ENCODE results near the gene PTPRM.

Gene PTPRM

DNA sequence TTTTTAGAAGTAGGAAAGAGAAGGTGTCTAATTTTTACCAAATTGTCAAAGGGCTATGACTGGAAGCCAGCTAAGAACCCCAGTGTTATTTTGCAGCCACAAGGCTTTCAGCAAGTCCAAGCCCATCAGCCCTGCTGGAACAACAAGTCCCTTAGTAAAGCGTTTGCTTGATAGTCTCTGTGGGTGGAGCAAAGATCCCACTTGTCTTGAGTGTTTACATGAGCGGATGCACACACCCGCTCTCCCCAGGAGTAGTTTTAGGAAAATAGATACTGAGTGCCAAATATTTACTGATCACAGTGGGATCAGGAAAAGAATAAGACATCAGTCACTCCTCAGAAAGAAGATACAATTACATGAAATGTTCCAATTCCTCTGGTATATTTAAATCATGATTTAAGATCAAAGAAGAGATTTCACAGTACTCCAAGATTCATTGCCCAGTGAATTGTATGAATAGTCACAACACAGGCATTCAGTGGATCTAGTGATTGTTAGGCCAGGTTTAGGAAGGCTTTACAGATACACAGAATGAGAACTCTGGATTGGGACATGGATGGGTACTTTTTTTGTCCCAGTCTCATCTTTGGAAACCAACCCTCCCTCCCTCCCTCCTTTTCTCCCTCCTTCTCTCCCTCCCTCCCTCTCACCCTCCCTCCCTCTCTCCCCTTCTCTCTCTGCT, 514.9 kb downstream of the PTPRM start:
- DNase-seq (ENCODE audit: low read depth): peak; percentile 29
- H3K4me3 ChIP-seq (ENCODE audit: low read depth, low read length): no peak overlapping the region
- TF ChIP-seq, protein P1, sequence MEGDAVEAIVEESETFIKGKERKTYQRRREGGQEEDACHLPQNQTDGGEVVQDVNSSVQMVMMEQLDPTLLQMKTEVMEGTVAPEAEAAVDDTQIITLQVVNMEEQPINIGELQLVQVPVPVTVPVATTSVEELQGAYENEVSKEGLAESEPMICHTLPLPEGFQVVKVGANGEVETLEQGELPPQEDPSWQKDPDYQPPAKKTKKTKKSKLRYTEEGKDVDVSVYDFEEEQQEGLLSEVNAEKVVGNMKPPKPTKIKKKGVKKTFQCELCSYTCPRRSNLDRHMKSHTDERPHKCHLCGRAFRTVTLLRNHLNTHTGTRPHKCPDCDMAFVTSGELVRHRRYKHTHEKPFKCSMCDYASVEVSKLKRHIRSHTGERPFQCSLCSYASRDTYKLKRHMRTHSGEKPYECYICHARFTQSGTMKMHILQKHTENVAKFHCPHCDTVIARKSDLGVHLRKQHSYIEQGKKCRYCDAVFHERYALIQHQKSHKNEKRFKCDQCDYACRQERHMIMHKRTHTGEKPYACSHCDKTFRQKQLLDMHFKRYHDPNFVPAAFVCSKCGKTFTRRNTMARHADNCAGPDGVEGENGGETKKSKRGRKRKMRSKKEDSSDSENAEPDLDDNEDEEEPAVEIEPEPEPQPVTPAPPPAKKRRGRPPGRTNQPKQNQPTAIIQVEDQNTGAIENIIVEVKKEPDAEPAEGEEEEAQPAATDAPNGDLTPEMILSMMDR (conservative IDR thresholded peaks at IDR 0.05; ENCODE audit: low read depth, low read length): no peak

DNA sequence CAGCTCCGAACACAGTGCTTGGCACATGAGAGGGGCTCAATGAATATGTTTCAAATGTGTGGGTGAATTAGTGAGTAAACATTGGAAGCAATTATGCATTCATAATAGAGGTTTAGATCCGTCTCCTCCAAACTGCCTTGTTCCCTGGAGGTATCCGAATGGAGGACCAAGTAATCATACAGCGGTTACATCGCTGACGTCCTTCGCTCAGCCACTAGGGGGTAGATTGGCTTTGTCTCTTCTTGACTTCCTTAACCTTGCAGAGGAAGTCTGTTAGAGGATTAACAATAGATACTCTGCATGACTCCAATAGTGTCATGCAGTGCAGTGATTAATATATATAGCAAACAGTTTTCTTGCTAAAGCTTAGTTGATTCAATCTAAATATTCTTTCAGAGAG, 517.0 kb downstream of the PTPRM start:
- H3K4me3 ChIP-seq (ENCODE audit: low read depth, low read length): no peak overlapping the region
- DNase-seq (ENCODE audit: low read depth): peak; percentile 73
- TF ChIP-seq, protein P1 (conservative IDR thresholded peaks at IDR 0.05; ENCODE audit: low read depth, low read length): peak; percentile 84

DNA sequence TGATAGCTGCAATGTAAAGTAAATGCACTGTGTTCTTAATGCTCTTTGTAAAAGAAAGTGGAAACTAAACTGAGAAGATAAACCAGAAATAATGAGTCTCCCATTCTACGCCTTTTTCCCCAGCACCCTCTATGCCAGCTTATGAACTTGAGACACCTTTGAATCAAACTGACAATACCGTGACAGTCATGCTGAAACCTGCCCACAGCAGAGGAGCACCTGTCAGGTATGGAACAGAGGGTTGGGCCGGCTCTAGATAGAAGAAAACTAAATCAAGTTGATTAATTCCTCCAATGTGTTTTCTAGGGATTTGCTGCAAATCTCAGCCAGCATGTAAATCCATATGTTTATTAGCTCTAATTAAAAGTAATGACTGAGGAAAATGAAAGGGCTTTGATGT, 521.5 kb downstream of the PTPRM start:
- H3K4me3 ChIP-seq (ENCODE audit: low read depth, low read length): no peak overlapping the region
- no peak for DNase-seq (ENCODE audit: low read depth)
- TF ChIP-seq, protein P1 (conservative IDR thresholded peaks at IDR 0.05; ENCODE audit: low read depth, low read length): no peak

DNA sequence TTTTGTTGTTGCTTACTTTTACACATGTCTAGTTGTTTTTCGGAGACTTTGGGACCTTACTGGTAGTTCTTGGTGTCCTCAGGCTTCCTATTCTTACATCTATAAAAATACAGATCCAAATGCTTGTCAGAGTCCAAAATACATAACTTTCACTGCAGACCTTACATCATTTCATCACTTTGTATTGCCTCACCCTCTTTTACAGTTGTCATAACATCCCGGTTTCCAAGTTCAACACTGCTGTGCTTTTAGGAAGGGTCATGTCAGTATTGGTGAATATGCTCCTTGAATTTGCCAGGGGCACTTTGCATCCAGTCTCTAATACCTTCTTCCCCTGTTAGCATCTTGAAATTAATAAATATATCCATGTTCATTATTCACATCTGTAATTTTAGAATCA, 523.9 kb downstream of the PTPRM start:
- peak; percentile 50 for DNase-seq (ENCODE audit: low read depth)
- TF ChIP-seq, protein P1 (conservative IDR thresholded peaks at IDR 0.05; ENCODE audit: low read depth, low read length): no peak
- H3K4me3 ChIP-seq (ENCODE audit: low read depth, low read length): no peak overlapping the region

DNA sequence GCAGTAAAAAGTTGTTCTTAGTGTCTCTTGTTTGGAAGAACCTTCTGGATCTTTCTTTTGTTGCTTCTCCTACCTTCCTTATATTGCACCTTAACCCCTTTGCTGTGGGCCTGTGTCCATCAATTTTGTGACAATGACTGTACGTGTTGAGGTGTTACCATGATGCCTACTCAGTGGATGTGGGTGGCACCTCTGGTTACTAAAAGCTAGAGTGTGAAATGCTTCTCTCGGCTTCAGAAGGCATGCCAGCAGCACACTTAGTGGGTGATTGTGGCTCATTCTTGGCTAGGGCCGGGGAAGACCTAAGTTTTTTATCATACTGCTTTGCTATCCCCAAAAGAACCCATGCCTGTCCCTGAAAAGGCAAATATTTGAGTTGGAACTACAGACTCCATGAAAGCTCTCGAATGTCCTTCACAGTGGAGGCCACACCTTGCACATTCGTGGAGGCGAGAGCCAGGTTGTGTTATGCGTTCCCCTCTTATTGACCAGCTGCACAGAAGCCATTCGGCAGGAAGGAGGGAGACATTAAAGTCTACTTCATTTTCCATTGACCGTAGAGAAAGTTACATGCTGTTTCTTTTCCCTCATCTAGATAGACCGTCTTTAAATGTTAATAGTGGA, 528.9 kb downstream of the PTPRM start:
- TF ChIP-seq, protein P1 (conservative IDR thresholded peaks at IDR 0.05; ENCODE audit: low read depth, low read length): no peak
- H3K4me3 ChIP-seq (ENCODE audit: low read depth, low read length): no peak overlapping the region
- DNase-seq (ENCODE audit: low read depth): no peak

DNA sequence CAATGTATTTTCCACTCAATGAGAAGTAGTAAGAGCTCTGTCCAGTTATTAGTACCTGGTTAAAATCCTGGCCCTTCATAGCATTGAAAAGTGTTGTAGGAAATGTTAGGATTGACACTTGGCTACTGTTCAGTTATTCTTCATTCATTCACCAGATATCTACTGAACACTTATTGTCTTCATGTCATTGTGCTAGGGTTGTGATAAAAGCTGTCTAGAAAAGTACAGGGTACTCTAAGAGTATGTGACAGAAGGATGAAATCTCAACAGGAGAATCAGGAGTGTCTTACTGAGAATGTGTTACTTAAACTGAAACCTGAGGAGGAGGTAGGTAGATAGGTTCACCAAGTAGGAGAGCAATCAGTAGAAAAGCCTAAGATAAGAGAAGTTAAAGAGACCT, 530.3 kb downstream of the PTPRM start:
- DNase-seq (ENCODE audit: low read depth): no peak
- no peak overlapping the region for H3K4me3 ChIP-seq (ENCODE audit: low read depth, low read length)
- TF ChIP-seq, protein P1 (conservative IDR thresholded peaks at IDR 0.05; ENCODE audit: low read depth, low read length): no peak

DNA sequence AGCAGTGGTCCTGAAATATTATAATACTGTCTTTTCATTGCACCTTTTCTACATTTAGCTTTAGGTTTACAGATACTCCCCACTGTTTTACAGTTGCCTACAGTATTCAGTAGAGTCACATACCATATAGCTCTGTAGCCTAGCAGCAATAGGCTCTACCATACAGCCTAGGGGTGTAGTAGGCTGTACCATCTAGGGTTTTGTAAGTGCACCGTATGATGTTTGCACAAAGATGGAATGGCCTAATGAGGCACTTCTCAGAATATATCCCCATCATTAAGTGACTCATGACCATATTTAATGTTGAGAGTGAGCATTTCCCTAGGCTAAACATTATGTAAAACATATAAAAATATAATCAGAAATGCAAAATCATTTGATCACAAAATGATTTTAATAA, 530.8 kb downstream of the PTPRM start:
- H3K4me3 ChIP-seq (ENCODE audit: low read depth, low read length): no peak overlapping the region
- TF ChIP-seq, protein P1 (conservative IDR thresholded peaks at IDR 0.05; ENCODE audit: low read depth, low read length): no peak
- no peak for DNase-seq (ENCODE audit: low read depth)

Data from choroid plexus epithelial cell (primary cell).